Measurements from ENCODE around the gene NEK8.

The NEK8 gene

DNA sequence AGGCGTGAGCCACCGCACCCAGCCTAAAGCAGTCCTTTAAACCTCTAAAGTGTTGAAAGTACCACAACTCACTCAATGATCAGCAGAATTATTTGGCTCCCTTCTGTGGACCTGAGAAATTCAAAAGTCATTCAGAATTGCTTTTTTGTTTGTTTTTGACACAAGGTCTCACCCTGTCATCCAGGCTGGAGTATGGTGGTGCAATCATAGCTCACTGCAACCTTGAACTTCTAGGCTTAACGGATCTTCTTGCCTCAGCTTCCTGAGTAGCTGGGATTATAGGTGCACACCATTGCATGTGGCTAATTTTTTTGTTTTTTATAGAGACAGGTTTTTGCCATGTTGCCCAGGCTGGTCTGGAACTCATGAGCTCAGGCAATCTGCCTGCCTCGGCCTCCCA is 59.5 kb downstream of the NEK8 start:
- 92 to 97% methylated on average over 4 of the region's 4 CpGs for WGBS, 2 experiments (ENCODE audit: insufficient coverage in 2 of 2)
- peaks cover 28% of the 10 kb centered on the region for H3K36me3 ChIP-seq (ENCODE audit: control insufficient read depth, insufficient read depth, low read length)

More for the DNA sequence above, 59.5 kb downstream of the NEK8 start:
- no peak overlapping the region for H3K27ac ChIP-seq (ENCODE audit: low read depth, low read length, severe bottlenecking)
- no peaks in the 10 kb centered on the region for H3K9me3 ChIP-seq (ENCODE audit: control insufficient read depth, low read length)
- no peaks in the 10 kb centered on the region for H3K4me1 ChIP-seq (ENCODE audit: control insufficient read depth, insufficient read depth, low read length, poor library complexity, severe bottlenecking)
- H3K4me3 ChIP-seq (ENCODE audit: extremely low read depth, insufficient read depth, low read length, poor library complexity, severe bottlenecking), result no peak overlapping the region

Measured in mesodermal cell (in vitro differentiated cells).